ENCODE results near the gene ODR4.
A peak's percentile ranks its signal among the peaks of the same experiment; 100 is the strongest.
"Not testable (repeated sequence)": the region's sequence is repeated elsewhere in the genome, so short reads cannot be mapped to it uniquely, and the experiment has no call there.

ODR4 gene

GRCh38 chr1:186375152-186375928 is at the start of gene ODR4, which contains the start of gene TPR:
Gene ODR4, plus strand, starts transcription at chr1:186375838. Its CDS starts 3,948 bp downstream, at chr1:186379786.
Gene TPR, minus strand, starts transcription at chr1:186375253. Its CDS starts 225 bp downstream, at chr1:186375028.
- peak; percentile 99 for DNase-seq

GRCh38 chr1:186326009-186326408 is 49.6 kb upstream of the ODR4 start:
- no peak for DNase-seq

GRCh38 chr1:186327331-186327730 is 48.3 kb upstream of the ODR4 start:
- DNase-seq, result no peak

GRCh38 chr1:186330758-186331157 is 44.9 kb upstream of the ODR4 start:
- DNase-seq, result no peak

- no peak for DNase-seq
These were observed 38.1 kb upstream of the ODR4 start for GRCh38 chr1:186337554-186337953.

GRCh38 chr1:186340772-186341171 is 34.9 kb upstream of the ODR4 start:
- DNase-seq, result no peak

- not testable (repeated sequence) for DNase-seq
These were observed 27.6 kb upstream of the ODR4 start for GRCh38 chr1:186347837-186348691.

GRCh38 chr1:186374303-186375151 is 1.1 kb upstream of the ODR4 start:
- peak; percentile 59 for DNase-seq

GRCh38 chr1:186375929-186376319 is 286 bp downstream of the ODR4 start:
- no peak for DNase-seq

GRCh38 chr1:186386725-186387383 is 11.2 kb downstream of the ODR4 start:
- no peak for DNase-seq

GRCh38 chr1:186390925-186391324 is 15.3 kb downstream of the ODR4 start:
- no peak for DNase-seq

- DNase-seq, result no peak
These were observed 16.2 kb downstream of the ODR4 start for GRCh38 chr1:186391841-186392240.

GRCh38 chr1:186392711-186393110 is 17.1 kb downstream of the ODR4 start:
- DNase-seq, result not testable (repeated sequence)

- DNase-seq, result not testable (repeated sequence)
These were observed 25.8 kb downstream of the ODR4 start for GRCh38 chr1:186401446-186401845.

- DNase-seq, result no peak
These were observed 28.0 kb downstream of the ODR4 start for GRCh38 chr1:186403632-186404031.

GRCh38 chr1:186404454-186405051 is 28.9 kb downstream of the ODR4 start:
- DNase-seq, result peak; percentile 20

GRCh38 chr1:186409091-186409490 is 33.5 kb downstream of the ODR4 start:
- no peak for DNase-seq

GRCh38 chr1:186413319-186413718 is 37.7 kb downstream of the ODR4 start:
- no peak for DNase-seq

- no peak for DNase-seq
These were observed 42.9 kb downstream of the ODR4 start for GRCh38 chr1:186418503-186418902.

GRCh38 chr1:186420311-186420710 is 44.7 kb downstream of the ODR4 start:
- DNase-seq, result no peak

- DNase-seq, result no peak
These were observed 45.3 kb downstream of the ODR4 start for GRCh38 chr1:186420923-186421322.

- no peak for DNase-seq
These were observed 45.8 kb downstream of the ODR4 start for GRCh38 chr1:186421446-186421845.
